CD4-positive, alpha-beta memory T cell (primary cell): ENCODE measurements around the gene STARD5. TPM values are rescaled to one million over a fixed set of nuclear protein-coding genes. Genes with fewer than 3 reads are reported as not detected.

Experiments used
- CTCF ChIA-PET: fragments of 350-600 bp; sonication (Branson Sonifier 250); formaldehyde crosslinking; loops from one replicate; lab custom pipeline; 2021; ENCODE audit warnings: inconsistent platforms; ENCODE audit not compliant: partially characterized antibody; lab: Charles Lee
- POLR2A ChIA-PET: fragments of 350-600 bp; sonication (Branson Sonifier 250); formaldehyde crosslinking; loops from one replicate; lab custom pipeline; 2021; ENCODE audit not compliant: partially characterized antibody; lab: Charles Lee
- DNase-seq, 5 donors: peaks; one replicate each; pipeline versions ENCODE4 v3.0.0 to v3.0.0-alpha.2; 2020 to 2022; ENCODE audit warnings: mixed read lengths in 1 of 5
- H3K27ac ChIP-seq: one replicate; pipeline ENCODE4 v1.7.0; 2013; ENCODE audit warnings: low read depth, low read length
- H3K27me3 ChIP-seq: 2 replicates; pipeline ENCODE4 v1.7.0; 2013; ENCODE audit warnings: mild to moderate bottlenecking, low read length, moderate library complexity; ENCODE audit not compliant: insufficient read depth
- H3K36me3 ChIP-seq: 2 replicates; pipeline ENCODE4 v1.7.0; 2013; ENCODE audit warnings: mild to moderate bottlenecking, low read length, moderate library complexity; ENCODE audit not compliant: insufficient read depth
- H3K4me1 ChIP-seq: 2 replicates; pipeline ENCODE4 v1.7.0; 2013; ENCODE audit warnings: mild to moderate bottlenecking, low read length, moderate library complexity; ENCODE audit not compliant: insufficient read depth
- H3K4me3 ChIP-seq, 2 donors: one replicate each; pipeline ENCODE4 v1.7.0; 2013; ENCODE audit warnings: low read length in 2 of 2, mild to moderate bottlenecking in 1 of 2
- H3K9me3 ChIP-seq, 2 donors: one replicate each; pipeline ENCODE4 v1.7.0; 2013; ENCODE audit warnings: low read length in 2 of 2, control low read depth in 1 of 2; ENCODE audit not compliant: control insufficient read depth in 1 of 2
- H3K27ac Mint-ChIP-seq, 7 donors: one replicate each; pipeline ENCODE4 v1.8.0; 2020 to 2021; ENCODE audit warnings: mixed read lengths in 7 of 7, mild to moderate bottlenecking in 6 of 7, inconsistent platforms in 3 of 7, moderate library complexity in 3 of 7
- H3K27me3 Mint-ChIP-seq, 2 donors: one replicate each; pipeline ENCODE4 v1.8.0; 2020 to 2021; ENCODE audit warnings: mixed read lengths in 2 of 2
- H3K36me3 Mint-ChIP-seq, 2 donors: one replicate each; pipeline ENCODE4 v1.8.0; 2020 to 2021; ENCODE audit warnings: mixed read lengths in 2 of 2, inconsistent platforms in 1 of 2, mild to moderate bottlenecking in 1 of 2
- H3K4me1 Mint-ChIP-seq, 4 donors: one replicate each; pipeline ENCODE4 v1.8.0; 2020 to 2021; ENCODE audit warnings: mixed read lengths in 4 of 4, mild to moderate bottlenecking in 1 of 4
- H3K4me3 Mint-ChIP-seq, 8 donors: one replicate each; pipeline ENCODE4 v1.8.0; 2020 to 2021; ENCODE audit warnings: mixed read lengths in 8 of 8, mild to moderate bottlenecking in 7 of 8, moderate library complexity in 6 of 8, inconsistent platforms in 3 of 8
- H3K9me3 Mint-ChIP-seq, 8 donors: one replicate each; pipeline ENCODE4 v1.8.0; 2020 to 2021; ENCODE audit warnings: mixed read lengths in 8 of 8, mild to moderate bottlenecking in 5 of 8, inconsistent platforms in 3 of 8, moderate library complexity in 1 of 8
- intact Hi-C: fragments of 100-400 bp; cut with micrococcal nuclease; formaldehyde crosslinking; loops from one replicate; pipeline ENCODE4 v1.15.1; 2023
- polyA plus RNA-seq, 2 donors: library from polyadenylated mRNA; unstranded; fragments of 300-500 nt; fragmentation: Illumina TruSeq; gene quantifications; one replicate each; pipeline ENCODE4 v1.2.3, GENCODE V29; 2021
- total RNA-seq, 2 experiments: library from RNA; stranded (reverse); gene quantifications; one replicate each; pipeline ENCODE4 v1.2.3, GENCODE V29; 2021

STARD5 gene
- total and polyA plus RNA-seq, 4 experiments from 2014 or later = 1.9 to 8.0 (median 4.4) TPM

DNA sequence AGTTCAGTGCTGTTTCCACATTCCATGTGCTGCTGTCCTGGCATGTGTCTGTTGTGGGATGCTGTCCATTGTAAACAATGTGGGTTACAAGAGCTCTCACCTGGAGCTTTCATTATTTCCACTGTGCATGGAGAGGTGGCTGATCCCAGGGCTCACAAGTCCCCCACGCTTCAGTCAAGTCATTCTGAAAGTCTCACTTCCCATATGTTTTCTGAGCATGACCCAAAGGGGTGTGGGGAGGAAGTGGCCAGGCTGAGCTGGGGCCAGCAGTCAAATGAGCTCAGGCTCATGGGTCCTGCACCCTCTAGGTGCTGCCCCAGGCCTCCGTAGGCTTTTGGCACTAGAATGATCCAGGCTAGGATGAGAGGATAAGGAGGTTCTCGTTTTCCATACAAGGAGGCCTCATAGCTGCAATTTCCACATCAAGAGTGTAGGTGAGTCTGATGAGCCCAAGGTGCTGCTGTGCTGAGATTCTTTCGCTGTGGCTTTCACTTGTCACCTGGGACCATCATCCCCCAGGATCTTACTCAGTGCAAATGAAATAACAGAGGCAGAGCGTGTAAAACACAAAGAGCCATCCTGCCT, 22.0 kb downstream of the STARD5 start:
- Histone ChIP-seq H3K4me3 (peak overlapping the region; percentile 77 to 87), H3K27me3 (no peaks in the 10 kb centered on the region), H3K36me3 (peaks cover 79% of the 10 kb centered on the region), H3K4me1 (peaks cover 64% of the 10 kb centered on the region), H3K9me3 (no peaks in the 10 kb centered on the region), H3K27ac (peak overlapping the region; percentile 49)
- Mint-ChIP-seq H3K9me3 (no peaks in the 10 kb centered on the region), H3K36me3 (peaks cover 96% of the 10 kb centered on the region in 2 donors), H3K4me1 (peaks cover 46 to 79% (median 53%) of the 10 kb centered on the region in 4 donors), H3K4me3 (peak overlapping the region; percentile 98 to 100 (median 100)), H3K27me3 (no peaks in the 10 kb centered on the region), H3K27ac (peak overlapping the region; percentile 88 to 98 (median 96))
- ChIA-PET POLR2A (interaction anchor here (1.0 to 20.5 kb wide), 11 partner anchors 5 to 310 kb away, joined by 3 to 702 read pairs (median 7); partner anchors contain the start of genes STARD5 and TLNRD1), CTCF (interaction anchor here (1.0 to 10.5 kb wide), 11 partner anchors 9 to 105 kb away, joined by 3 to 107 read pairs (median 6); partner anchors contain the start of gene STARD5)
- DNase-seq = no peak
- intact Hi-C loops = no loop called here

DNA sequence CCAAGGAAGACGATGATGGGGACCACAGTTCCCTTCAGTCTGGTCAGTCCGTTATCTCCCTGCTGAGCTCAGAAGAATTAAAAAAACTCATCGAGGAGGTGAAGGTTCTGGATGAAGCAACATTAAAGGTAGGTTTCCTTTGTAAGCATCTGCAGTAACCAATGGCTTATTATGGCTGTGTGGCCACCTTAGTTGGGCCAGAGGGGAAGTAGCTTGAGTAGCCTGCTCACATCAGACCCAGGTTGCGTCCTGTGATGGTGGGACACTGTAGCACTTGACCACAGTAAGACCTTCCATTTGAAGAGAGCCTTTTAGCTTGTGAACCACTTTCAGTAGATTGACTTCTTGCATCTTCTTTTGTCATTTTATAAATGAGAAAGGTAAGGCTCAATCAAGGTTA, 22.6 kb downstream of the STARD5 start:
- Mint-ChIP-seq H3K27ac (peak overlapping the region; percentile 87 to 99 (median 96)), H3K4me3 (peak overlapping the region; percentile 98 to 100 (median 100)), H3K36me3 (peaks cover 93 to 96% of the 10 kb centered on the region in 2 donors), H3K4me1 (peaks cover 48 to 81% (median 55%) of the 10 kb centered on the region in 4 donors), H3K9me3 (no peaks in the 10 kb centered on the region), H3K27me3 (no peaks in the 10 kb centered on the region)
- Histone ChIP-seq H3K27me3 (no peaks in the 10 kb centered on the region), H3K4me3 (peak overlapping the region; percentile 77 to 87), H3K4me1 (peaks cover 61% of the 10 kb centered on the region), H3K9me3 (no peaks in the 10 kb centered on the region), H3K27ac (peak overlapping the region; percentile 49), H3K36me3 (peaks cover 74% of the 10 kb centered on the region)
- intact Hi-C loops = no loop called here
- no peak for DNase-seq
- ChIA-PET POLR2A (interaction anchor here (1.5 to 20.5 kb wide), 10 partner anchors 4 to 300 kb away, joined by 3 to 702 read pairs (median 32); partner anchors contain the start of genes STARD5 and TLNRD1), CTCF (interaction anchor here (1.0 to 10.5 kb wide), 11 partner anchors 9 to 106 kb away, joined by 3 to 107 read pairs (median 6); partner anchors contain the start of gene STARD5)

DNA sequence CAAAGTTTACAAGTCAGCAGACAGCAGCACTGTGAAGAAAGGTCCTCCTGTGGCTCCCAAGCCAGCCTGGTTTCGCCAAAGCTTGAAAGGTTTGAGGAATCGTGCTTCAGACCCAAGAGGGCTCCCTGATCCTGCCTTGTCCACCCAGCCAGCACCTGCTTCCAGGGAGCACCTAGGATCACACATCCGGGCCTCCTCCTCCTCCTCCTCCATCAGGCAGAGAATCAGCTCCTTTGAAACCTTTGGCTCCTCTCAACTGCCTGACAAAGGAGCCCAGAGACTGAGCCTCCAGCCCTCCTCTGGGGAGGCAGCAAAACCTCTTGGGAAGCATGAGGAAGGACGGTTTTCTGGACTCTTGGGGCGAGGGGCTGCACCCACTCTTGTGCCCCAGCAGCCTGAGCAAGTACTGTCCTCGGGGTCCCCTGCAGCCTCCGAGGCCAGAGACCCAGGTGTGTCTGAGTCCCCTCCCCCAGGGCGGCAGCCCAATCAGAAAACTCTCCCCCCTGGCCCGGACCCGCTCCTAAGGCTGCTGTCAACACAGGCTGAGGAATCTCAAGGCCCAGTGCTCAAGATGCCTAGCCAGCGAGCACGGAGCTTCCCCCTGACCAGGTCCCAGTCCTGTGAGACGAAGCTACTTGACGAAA, 24.2 kb downstream of the STARD5 start:
- DNase-seq = no peak
- Mint-ChIP-seq H3K4me1 (peaks cover 55 to 82% (median 58%) of the 10 kb centered on the region in 4 donors), H3K27ac (peak overlapping the region; percentile 96 to 99 (median 98)), H3K4me3 (peak overlapping the region; percentile 98 to 100 (median 100)), H3K9me3 (no peaks in the 10 kb centered on the region), H3K36me3 (peaks cover 79 to 81% of the 10 kb centered on the region in 2 donors), H3K27me3 (no peaks in the 10 kb centered on the region)
- POLR2A ChIA-PET = interaction anchor here (1.0 to 20.5 kb wide), 11 partner anchors 2 to 299 kb away, joined by 4 to 702 read pairs (median 27); partner anchors contain the start of genes STARD5 and TLNRD1
- H3K4me1 ChIP-seq = peaks cover 61% of the 10 kb centered on the region
- peak overlapping the region; percentile 77 to 87 for H3K4me3 ChIP-seq
- CTCF ChIA-PET = interaction anchor here (1.0 to 10.5 kb wide), 5 partner anchors 9 to 26 kb away, joined by 3 to 107 read pairs (median 3); no protein-coding TSS in a partner anchor
- peaks cover 58% of the 10 kb centered on the region for H3K36me3 ChIP-seq
- H3K9me3 ChIP-seq = no peaks in the 10 kb centered on the region
- no peaks in the 10 kb centered on the region for H3K27me3 ChIP-seq
- intact Hi-C loops = loop anchor here (5.0 to 10.0 kb wide), 2 partner anchors 295 to 748 kb away; partner anchors contain the start of genes MEX3B and TLNRD1
- H3K27ac ChIP-seq = peak overlapping the region; percentile 91

DNA sequence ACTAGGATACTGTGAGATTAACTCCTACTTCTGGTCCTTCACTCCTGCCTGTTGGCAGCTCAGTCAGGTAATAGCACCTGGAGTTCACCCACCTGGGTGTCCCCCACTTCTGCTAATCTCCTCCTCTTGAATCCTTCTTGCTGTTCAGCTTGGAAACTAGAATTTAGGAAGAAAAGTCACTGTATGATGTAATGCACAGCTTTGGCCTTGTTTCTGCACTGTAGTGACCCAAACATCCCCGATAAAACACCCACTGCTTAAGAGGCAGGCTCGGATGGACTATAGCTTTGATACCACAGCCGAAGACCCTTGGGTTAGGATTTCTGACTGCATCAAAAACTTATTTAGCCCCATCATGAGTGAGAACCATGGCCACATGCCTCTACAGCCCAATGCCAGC, 24.8 kb downstream of the STARD5 start:
- Mint-ChIP-seq H3K9me3 (no peaks in the 10 kb centered on the region), H3K36me3 (peaks cover 73 to 75% of the 10 kb centered on the region in 2 donors), H3K4me3 (peak overlapping the region; percentile 98 to 100 (median 100)), H3K27me3 (no peaks in the 10 kb centered on the region), H3K27ac (peak overlapping the region; percentile 96 to 99 (median 98)), H3K4me1 (peaks cover 54 to 82% (median 58%) of the 10 kb centered on the region in 4 donors)
- ChIA-PET POLR2A (interaction anchor here (1.0 to 17.7 kb wide), 12 partner anchors 8 to 298 kb away, joined by 3 to 702 read pairs (median 11); partner anchors contain the start of genes STARD5 and TLNRD1), CTCF (interaction anchor here (1.0 to 10.5 kb wide), 5 partner anchors 9 to 33 kb away, joined by 3 to 107 read pairs (median 5); no protein-coding TSS in a partner anchor)
- intact Hi-C loops = loop anchor here (5.0 to 10.0 kb wide), 2 partner anchors 294 to 748 kb away; partner anchors contain the start of genes MEX3B and TLNRD1
- Histone ChIP-seq H3K4me3 (peak overlapping the region; percentile 77 to 87), H3K9me3 (no peaks in the 10 kb centered on the region), H3K36me3 (peaks cover 52% of the 10 kb centered on the region), H3K27ac (peak overlapping the region; percentile 91), H3K4me1 (peaks cover 61% of the 10 kb centered on the region), H3K27me3 (no peaks in the 10 kb centered on the region)
- DNase-seq = no peak

DNA sequence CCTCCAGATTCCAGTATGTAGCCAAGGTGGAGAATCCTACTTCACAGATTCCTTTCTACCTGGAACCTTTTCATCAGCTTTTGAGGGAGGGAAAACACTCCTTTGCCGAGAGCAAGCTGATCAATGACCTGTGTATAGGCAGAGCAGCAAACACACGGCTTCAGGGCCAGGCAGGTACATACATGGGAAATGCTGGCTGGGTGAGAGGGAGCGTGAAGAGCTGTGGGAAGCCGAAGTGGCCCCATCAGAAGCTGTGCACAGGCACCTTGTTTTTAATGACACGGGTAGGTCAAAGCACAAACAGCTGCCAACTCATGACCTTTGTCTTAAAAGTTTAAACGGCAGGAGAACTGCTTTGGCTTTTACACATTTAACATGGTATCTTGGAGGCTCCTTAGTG, 25.3 kb downstream of the STARD5 start:
- Mint-ChIP-seq H3K4me3 (peak overlapping the region; percentile 98 to 100 (median 100)), H3K27ac (peak overlapping the region; percentile 96 to 99 (median 98)), H3K27me3 (no peaks in the 10 kb centered on the region), H3K36me3 (peaks cover 67 to 70% of the 10 kb centered on the region in 2 donors), H3K4me1 (peaks cover 54 to 82% (median 58%) of the 10 kb centered on the region in 4 donors), H3K9me3 (no peaks in the 10 kb centered on the region)
- H3K9me3 ChIP-seq = no peaks in the 10 kb centered on the region
- H3K36me3 ChIP-seq = peaks cover 48% of the 10 kb centered on the region
- POLR2A ChIA-PET = interaction anchor here (1.0 to 17.7 kb wide), 11 partner anchors 7 to 297 kb away, joined by 3 to 702 read pairs (median 14); partner anchors contain the start of genes STARD5 and TLNRD1
- H3K4me3 ChIP-seq = peak overlapping the region; percentile 77 to 87
- H3K27ac ChIP-seq = peak overlapping the region; percentile 91
- DNase-seq = no peak
- no peaks in the 10 kb centered on the region for H3K27me3 ChIP-seq
- intact Hi-C loops = loop anchor here (5.0 to 10.0 kb wide), 2 partner anchors 294 to 749 kb away; partner anchors contain the start of genes MEX3B and TLNRD1
- peaks cover 60% of the 10 kb centered on the region for H3K4me1 ChIP-seq
- CTCF ChIA-PET = interaction anchor here (1.0 to 10.5 kb wide), 4 partner anchors 8 to 32 kb away, joined by 4 to 107 read pairs (median 6); no protein-coding TSS in a partner anchor
